Mammary epithelial cell (primary cell): ENCODE results near the gene CSE1L.

Source experiments
- CTCF ChIP-seq, 2 donors: IDR thresholded peaks in 1 of 2; conservative IDR thresholded peaks in 1 of 2; 2 replicates each; pipeline ENCODE4 v1.5.1; 2011 to 2012; ENCODE audit warnings: inconsistent platforms in 2 of 2, low read length in 2 of 2, mild to moderate bottlenecking in 2 of 2, control low read depth in 1 of 2, low read depth in 1 of 2; ENCODE audit not compliant: insufficient read depth in 1 of 2; ENCODE audit errors: extremely low read depth in 1 of 2
- EZH2 ChIP-seq: IDR thresholded peaks from 2 replicates; pipeline ENCODE4 v1.6.1; 2012; ENCODE audit warnings: low read length, inconsistent platforms, borderline replicate concordance

- no peak for TF ChIP-seq CTCF (conservative IDR thresholded peaks at IDR 0.05 in 1 of 2, IDR thresholded peaks at IDR 0.05 in 1 of 2; ENCODE audit: extremely low read depth in 1 of 2, insufficient read depth in 1 of 2, low read depth in 1 of 2, low read length in 2 of 2)
- no peak for TF ChIP-seq EZH2
Measured at GRCh38 chr20:49074521-49074920, 28.4 kb downstream of the CSE1L start.
